ENCODE measurements around the gene RAB23.
"Not testable (repeated sequence)": the region's sequence is repeated elsewhere in the genome, so short reads cannot be mapped to it uniquely, and the experiment has no call there.

Gene RAB23

GRCh38 chr6:57243526-57243925 is 21.4 kb upstream of the RAB23 start:
- DNase-seq (ENCODE audit: low read depth in 3 of 3), result not testable (repeated sequence)

GRCh38 chr6:57242505-57242904 is 20.4 kb upstream of the RAB23 start:
- DNase-seq (ENCODE audit: low read depth in 3 of 3), result no peak

GRCh38 chr6:57226221-57226620 is 4.1 kb upstream of the RAB23 start:
- DNase-seq (ENCODE audit: low read depth in 3 of 3), result no peak

- no peak for DNase-seq (ENCODE audit: low read depth in 3 of 3)
Measured at GRCh38 chr6:57224769-57225515, 2.8 kb upstream of the RAB23 start.

- no peak for DNase-seq (ENCODE audit: low read depth in 3 of 3)
Measured at GRCh38 chr6:57222743-57223077, 603 bp upstream of the RAB23 start.

- peak; percentile 7 to 29 (median 15) for DNase-seq (ENCODE audit: low read depth in 3 of 3)
Measured at GRCh38 chr6:57221191-57221935, 744 bp downstream of the RAB23 start.

GRCh38 chr6:57220083-57220703 is 1.9 kb downstream of the RAB23 start:
- DNase-seq (ENCODE audit: low read depth in 3 of 3), result no peak

GRCh38 chr6:57217270-57217669 is 4.8 kb downstream of the RAB23 start:
- DNase-seq (ENCODE audit: low read depth in 3 of 3), result no peak

GRCh38 chr6:57216235-57217101 is 5.6 kb downstream of the RAB23 start:
- DNase-seq (ENCODE audit: low read depth in 3 of 3), result no peak

- no peak for DNase-seq (ENCODE audit: low read depth in 3 of 3)
Measured at GRCh38 chr6:57215260-57215659, 6.8 kb downstream of the RAB23 start.

GRCh38 chr6:57210060-57210459 is 12.0 kb downstream of the RAB23 start:
- no peak for DNase-seq (ENCODE audit: low read depth in 3 of 3)

GRCh38 chr6:57209030-57209429 is 13.1 kb downstream of the RAB23 start:
- no peak for DNase-seq (ENCODE audit: low read depth in 3 of 3)

- DNase-seq (ENCODE audit: low read depth in 3 of 3), result no peak
Measured at GRCh38 chr6:57207872-57208271, 14.2 kb downstream of the RAB23 start.

GRCh38 chr6:57207141-57207540 is 15.0 kb downstream of the RAB23 start:
- no peak for DNase-seq (ENCODE audit: low read depth in 3 of 3)

- DNase-seq (ENCODE audit: low read depth in 3 of 3), result no peak
Measured at GRCh38 chr6:57205550-57206328, 16.4 kb downstream of the RAB23 start.

GRCh38 chr6:57201718-57202117 is 20.4 kb downstream of the RAB23 start:
- no peak for DNase-seq (ENCODE audit: low read depth in 3 of 3)

GRCh38 chr6:57198926-57199636 is 23.0 kb downstream of the RAB23 start:
- DNase-seq (ENCODE audit: low read depth in 3 of 3), result no peak

- no peak for DNase-seq (ENCODE audit: low read depth in 3 of 3)
Measured at GRCh38 chr6:57195457-57195856, 26.6 kb downstream of the RAB23 start.

- DNase-seq (ENCODE audit: low read depth in 3 of 3), result no peak
Measured at GRCh38 chr6:57193177-57193576, 28.9 kb downstream of the RAB23 start.

GRCh38 chr6:57190140-57190539 is 32.0 kb downstream of the RAB23 start:
- no peak for DNase-seq (ENCODE audit: low read depth in 3 of 3)

- DNase-seq (ENCODE audit: low read depth in 3 of 3), result no peak
Measured at GRCh38 chr6:57183336-57183735, 38.8 kb downstream of the RAB23 start.

Data from stimulated activated CD4-positive, alpha-beta T cell treated with anti-CD3 and anti-CD28 coated beads, TNF-alpha, amount 100 ng/mL, for 4 hours (primary cell).